WI38 (cell line): Measurements from ENCODE around the gene ACP3.
"Not testable (repeated sequence)": the region's sequence is repeated elsewhere in the genome, so short reads cannot be mapped to it uniquely, and the experiment has no call there.

Experiments
- H3K4me3 ChIP-seq: 2 replicates; pipeline ENCODE4 v1.5.1; 2011; ENCODE audit warnings: low read depth, mild to moderate bottlenecking, control low read depth, low read length
- CTCF ChIP-seq: IDR thresholded peaks from 2 replicates; pipeline ENCODE4 v1.5.1; 2012; ENCODE audit warnings: low read depth, mild to moderate bottlenecking, control low read depth, low read length

ACP3 gene

DNA sequence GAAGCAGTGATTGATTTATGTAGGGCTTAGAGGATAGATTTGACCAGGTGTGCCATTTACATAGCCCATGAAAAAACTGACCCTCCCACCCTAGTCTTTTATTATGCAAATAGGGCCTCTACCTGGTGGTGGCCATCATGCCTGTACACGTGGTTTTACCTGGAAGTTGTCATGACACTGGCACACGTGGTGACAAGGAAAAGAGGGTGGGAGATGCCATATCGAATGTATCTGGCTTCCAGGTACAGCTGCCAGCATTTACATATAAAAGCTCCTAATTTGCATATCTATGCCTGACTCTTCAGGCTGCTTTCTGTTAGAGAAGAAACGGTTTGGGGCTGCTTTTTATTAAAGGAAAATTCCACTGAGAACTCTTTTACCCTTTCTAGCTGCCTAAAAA lies 65.1 kb downstream of the ACP3 start:
- no peak for TF ChIP-seq CTCF
- H3K4me3 ChIP-seq: no peak overlapping the region

DNA sequence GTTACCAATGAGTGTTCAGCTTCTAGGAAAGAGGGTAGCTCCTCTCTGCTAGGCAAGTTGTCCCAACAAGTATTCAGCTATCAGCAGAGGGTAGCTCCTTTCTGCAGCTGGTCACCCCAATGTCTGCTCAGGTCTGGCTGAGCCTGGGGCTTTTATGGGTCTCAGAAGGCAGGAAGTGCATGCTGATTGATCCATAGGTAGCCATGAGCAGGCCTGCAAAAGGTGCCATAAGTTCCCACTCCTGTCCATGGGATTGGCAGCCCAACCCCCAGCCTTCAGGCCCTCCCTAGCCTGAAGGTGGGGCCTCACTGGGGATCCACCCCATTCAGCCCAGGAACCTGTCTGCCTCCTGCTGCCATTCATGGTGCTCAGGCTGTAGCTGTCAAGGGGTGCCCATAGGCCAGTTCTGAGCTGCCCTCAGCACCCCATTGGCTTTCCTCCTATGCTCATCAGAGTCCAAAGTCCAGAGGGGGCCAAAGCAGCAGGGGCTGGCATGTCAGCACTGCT lies 65.5 kb downstream of the ACP3 start:
- TF ChIP-seq CTCF: no peak
- H3K4me3 ChIP-seq: no peak overlapping the region

DNA sequence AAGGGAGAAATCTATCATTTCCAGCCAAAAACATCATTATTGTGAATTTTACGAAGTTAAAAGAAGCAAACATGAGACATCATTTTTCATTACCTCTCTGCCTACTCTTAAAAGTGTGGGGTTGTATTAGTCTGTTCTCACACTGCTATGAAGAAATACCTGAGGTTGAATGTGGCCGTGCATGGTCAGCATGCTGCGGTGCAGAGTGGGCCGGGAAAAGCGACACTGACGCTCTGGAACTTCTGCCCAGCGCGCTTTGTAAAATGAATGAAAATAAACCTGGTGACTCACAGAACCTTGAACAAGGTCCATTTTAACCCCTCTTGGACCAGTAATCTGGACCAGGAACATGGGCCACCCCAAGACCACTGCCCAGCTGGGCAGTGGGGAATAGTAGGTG lies 69.1 kb downstream of the ACP3 start:
- TF ChIP-seq CTCF: no peak
- no peak overlapping the region for H3K4me3 ChIP-seq

- not testable (repeated sequence) for H3K4me3 ChIP-seq
Observed at GRCh38 chr3:132392675-132393074, 75.5 kb downstream of the ACP3 start.

- TF ChIP-seq CTCF: no peak
- H3K4me3 ChIP-seq: no peak overlapping the region
Observed at GRCh38 chr3:132394320-132394719, 77.1 kb downstream of the ACP3 start.

- TF ChIP-seq CTCF: no peak
- no peak overlapping the region for H3K4me3 ChIP-seq
Observed at GRCh38 chr3:132395126-132395525, 77.9 kb downstream of the ACP3 start.

DNA sequence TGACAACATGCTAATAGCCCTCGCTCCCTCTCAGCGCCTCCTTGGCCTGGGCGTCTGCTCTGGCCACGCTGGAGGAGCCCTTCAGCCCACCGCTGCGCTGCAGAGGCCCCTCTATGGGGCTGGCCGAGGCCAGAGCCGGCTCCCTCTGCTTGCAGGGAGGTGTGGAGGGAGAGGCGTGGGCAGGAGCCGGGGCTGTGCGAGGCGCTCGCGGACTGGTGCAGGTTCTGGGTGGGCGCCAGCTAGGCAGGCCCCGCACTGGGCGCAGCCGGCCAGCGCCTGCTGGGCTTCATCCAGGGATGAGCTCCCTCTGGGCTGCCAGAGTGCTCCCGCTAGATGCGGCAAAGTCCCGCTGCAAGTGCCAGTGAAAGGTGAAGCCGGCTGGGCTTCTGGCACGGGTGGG lies 79.0 kb downstream of the ACP3 start:
- TF ChIP-seq CTCF: no peak
- H3K4me3 ChIP-seq: no peak overlapping the region

DNA sequence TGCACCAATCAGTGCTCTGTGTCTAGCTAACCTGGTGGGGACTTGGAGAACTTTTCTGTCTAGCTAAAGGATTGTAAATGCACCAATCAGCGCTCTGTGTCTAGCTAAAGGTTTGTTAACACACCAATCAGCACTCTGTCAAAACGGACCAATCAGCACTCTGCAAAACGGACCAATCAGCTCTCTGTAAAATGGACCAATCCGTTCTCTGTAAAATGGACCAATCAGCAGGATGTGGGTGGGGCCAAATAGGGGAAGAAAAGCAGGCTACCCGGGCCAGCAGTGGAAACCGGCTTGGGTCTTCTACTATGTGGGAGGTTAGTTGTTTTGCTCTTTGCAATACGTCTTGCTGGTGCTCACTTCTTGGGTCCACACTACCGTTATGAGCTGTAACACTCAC lies 79.6 kb downstream of the ACP3 start:
- H3K4me3 ChIP-seq: not testable (repeated sequence)
